ENCODE measurements around the gene KLHL21.

The KLHL21 gene

DNA sequence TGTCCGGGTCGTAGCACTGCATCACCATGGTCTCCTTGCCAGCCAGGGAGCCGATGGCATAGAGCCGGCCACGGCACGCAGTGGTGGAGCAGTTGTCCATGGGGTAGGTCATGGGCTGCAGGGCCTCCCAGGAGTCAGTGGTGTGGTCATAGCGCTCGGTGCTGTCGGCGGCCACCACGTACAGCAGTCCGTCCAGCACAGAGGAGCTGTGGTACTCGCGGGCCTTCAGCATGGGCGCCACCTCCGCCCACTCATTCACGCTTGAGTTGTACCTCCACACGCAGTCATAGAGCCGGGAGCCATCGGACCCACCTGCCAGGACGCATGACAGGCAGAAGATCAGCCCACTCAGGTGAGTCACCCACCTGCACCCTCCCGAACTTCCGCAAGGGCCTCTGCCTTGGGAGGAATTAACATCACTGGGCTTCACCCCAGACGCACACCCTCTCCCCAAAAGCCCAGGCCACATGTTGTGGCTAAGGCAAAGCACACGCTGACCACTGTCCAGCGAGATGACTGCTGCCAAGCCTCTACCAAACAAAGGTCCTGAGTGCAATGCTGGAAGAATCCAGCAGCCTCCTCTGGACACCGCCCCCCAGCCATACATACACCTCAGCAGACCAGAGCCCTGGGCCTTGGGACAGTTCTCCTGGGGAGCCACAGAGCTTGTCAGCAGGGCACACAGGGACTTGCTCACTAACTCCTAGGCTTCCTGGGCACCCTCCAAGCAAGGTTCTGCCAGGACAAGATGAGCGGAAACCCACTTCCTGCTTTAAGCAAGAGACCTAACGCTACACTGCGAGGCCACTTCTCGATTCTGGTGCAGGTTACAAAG lies 3.3 kb downstream of the KLHL21 start:
- DNase-seq, result peak; percentile 55 to 62

DNA sequence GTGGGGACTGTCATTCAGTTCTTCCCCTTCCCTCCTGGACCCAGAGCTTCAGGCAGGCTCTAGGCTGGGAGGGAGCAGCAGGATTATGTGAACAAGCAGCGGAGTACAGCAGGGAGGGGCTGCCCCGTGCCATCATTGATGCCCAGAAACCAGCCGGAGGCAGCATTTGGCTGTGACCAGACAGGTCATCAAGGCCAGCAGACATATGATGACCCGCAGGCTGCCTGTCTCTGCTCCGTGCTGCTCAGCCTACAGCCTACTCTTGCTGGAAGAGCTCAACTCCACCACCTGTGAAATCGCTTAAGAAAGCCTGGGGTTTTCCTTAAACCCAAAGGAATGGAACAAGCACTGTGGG lies 4.9 kb downstream of the KLHL21 start:
- DNase-seq, result no peak

DNA sequence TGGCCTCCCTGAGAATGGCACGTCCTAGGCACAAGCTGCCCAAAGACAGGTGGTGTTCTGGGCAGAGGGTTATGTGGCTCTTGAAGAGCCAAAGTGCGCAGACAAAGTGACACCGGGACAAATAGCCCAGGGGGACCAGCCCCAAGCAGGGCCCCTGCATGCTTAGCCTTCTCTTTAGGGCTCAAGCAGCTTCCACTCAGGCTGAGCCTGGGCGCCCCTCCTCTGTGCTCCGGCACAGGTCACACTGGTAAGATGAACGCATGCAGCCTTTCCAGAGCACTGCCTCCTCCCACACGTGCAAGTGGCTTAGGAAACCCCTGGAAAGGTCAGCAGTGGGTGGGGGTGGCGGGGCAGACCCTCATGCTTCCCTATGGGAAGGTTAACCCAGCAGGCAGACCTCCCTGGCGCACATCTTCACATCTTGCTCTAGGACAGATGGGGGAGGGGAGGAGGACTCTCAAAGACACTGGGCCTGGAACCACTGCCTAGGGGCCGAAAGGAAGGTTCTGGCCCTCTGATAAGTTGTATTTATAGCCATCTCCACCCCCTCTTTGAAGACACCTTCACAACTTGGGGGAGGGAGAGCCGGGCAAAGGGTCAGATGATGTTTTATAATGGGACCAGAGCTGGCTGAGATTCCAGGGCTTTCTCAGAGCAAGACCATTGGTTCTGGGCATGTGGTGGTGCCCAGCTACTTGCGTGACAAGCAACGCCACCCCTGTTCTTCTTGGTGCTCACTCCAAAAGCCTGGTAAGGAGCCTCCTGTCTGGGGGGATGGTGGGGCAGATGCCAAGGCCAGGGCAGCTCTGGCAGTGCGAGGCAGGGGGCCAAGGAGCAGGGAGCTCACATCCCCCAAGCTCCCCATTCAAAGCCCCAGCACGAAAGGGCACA lies 5.5 kb downstream of the KLHL21 start:
- no peak for DNase-seq

DNA sequence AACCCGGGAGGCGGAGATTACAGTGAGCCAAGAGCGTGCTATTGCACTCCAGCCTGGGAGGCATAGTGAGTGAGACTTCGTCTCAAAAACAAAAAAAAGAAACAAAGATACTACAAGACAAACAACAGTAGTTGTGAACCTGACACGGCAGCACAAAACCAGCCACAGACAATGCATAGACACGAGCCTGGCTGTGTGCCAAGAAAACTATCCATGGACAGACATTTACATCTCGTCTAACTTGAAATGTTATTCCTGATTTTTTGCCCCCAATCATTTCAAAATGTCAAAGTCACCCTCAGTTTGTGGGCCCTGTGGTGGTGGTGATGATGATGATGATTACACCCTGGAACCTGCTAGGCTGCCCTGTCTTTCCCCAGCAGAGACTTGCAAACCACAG lies 6.3 kb downstream of the KLHL21 start:
- no peak for DNase-seq

DNA sequence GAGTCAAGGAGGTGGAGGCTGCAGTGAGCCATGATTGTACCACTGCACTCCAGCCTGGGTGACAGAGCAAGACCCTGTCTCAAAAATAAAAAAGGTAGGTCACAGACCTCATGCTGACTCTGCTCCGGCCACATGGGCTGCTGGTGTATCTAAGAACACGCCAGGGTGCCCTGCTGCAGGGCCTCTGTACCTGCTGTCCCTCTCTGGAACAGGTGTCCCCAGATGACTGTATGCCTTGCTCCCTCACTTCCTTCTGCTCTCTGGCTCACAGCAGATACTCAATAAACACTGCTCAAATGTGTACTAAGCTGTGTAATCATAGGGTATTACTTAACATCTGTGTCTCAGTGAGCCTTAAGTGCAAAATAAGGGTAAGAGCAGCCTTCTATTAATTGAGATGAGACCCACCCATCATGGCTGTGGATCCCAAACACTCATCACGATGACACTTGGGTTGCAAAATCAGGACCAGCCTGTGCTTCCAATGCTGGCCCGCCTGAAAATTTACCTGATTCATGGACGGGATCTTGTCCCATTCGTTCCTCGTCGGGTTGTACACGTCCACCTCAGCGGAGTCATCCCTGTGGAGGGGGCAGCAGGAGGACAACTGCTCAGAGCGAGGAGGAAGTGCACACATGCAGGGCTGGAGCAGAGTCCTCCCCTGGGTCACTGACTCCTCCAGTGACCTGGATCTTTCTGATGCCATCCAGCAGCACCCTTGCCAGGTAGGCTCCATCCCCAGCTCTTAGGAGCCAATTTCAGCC lies 7.5 kb downstream of the KLHL21 start:
- DNase-seq, result no peak

DNA sequence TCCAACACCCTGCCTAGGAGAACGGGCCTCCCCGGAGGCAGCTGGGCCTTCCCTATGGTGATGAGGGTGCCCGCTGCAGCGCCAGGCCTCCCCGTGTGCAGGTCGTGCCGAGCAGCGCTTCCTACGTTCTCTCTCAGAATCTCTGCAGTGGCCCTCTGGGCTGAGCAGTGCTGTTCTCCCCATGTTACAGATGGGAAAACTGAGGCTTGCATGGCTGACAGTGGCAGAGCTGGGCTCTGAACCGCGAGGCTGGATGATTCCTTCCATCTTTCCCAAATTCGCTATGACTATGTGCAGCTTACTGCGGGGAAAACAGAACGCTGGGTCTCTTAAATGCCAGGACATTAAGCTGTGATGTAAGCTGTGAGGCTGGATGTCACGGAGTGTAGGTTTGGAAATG lies 8.9 kb downstream of the KLHL21 start:
- no peak for DNase-seq

DNA sequence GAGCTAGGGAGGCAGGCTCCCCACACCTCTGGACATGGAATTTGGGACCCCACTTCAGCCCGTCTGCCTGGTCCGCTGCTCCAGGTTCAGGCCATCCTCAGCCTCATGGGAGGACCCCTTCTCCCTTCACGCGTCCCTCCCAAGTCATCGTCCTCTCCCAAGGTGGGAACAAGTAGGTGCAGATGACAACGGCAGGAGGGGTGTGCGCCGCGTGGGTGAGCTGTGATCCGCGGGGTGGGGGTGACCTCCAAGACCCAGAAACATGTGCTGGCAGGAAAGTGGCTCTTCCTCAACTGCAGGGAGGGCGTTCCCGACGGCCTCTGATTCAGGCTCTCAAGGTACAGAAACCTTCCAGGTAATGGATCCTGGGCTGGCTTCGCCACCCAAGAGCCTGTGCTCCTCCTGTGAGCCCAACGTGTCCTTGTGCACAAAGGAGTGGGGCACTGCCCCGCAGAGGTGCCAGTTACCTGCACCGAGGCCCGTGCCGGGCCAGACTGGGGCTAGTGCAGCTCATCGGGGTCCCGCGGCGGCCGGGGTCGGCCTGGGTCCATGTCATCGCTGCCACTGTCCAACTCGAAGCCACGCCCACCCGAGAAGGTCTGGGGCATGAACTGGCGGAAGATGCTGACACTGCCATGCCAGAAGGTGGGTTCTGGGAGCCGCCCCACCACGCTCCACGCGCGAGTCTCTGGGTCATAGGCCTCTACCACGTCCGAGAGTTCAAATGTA lies 9.6 kb downstream of the KLHL21 start:
- DNase-seq, result no peak

DNA sequence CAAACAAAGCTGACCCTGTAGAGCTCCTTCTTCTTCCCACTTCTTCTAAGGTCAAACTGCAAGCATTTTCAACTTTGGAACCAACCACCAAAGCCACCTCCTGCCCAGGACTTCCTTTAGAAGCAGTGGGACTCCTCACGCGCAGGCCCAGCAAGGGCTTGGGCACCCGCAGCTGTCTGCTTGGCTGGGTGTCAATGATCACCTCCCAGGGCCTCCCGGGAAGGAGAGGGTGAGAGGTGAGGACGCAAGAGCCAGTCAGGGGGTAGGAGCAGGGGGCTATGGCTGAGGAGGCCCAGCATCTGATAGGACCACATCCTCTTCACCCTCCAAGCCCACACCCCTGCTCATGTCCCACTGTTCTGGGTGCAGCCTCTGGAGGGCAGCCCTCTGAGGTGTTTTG lies 10.2 kb downstream of the KLHL21 start:
- no peak for DNase-seq

DNA sequence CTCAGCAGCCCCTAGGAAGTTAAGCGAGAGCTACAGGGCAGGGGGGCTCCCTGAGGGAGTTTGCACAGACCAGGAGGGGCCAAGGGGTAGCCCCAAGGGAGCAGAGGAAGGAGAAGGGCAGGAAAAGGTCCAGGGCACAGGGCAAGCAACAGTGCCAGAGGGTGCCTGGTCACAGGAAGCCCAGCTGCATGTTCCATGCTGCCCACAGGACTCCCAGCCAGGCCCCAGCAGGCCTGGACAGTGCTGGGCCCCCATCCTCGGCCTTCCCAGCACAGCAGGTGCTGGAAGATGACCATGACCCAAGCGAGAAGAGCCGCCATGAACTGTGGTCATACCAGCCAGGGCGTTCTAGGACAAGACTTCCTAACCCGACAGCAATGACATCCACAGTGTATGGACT lies 11.0 kb downstream of the KLHL21 start:
- DNase-seq, result no peak

DNA sequence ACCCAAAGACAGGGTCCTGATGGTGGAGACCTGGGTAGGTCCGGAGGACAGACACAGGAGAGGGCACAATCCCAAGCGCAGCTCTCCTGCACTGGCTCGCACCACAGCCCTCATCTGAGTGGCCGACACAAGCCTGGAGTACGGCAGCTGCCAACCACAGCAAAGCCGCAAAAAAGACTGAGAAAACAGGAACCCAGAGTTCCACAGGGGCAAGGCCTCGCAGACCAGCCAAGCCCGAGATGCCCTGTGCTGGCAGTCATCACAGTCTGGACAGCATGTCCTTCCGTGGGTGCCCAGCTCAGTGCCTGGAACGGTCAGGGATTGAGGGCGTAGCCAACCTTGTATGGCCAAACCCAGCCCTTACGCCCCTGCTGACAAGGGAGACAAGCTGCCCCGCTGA lies 11.4 kb downstream of the KLHL21 start:
- no peak for DNase-seq

DNA sequence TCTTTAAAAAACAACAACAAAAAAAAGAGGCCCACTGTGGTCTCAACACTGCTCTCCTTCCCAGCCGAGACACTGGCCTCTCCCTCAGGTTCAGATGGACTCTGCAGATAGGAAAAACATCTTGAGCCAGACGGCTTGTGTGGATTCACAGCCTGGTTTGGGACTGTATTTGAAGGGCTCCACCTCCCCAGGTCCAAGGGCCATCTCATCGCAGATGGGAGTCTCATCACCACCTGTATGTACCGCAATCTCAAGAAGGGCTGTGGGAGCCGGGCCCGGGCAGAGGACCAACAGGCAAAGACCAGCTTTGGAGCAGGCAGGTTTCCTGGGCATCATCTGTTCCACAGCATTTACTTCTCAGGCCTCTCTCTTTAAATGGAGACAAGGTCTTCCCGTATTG lies 12.6 kb downstream of the KLHL21 start:
- DNase-seq, result no peak

DNA sequence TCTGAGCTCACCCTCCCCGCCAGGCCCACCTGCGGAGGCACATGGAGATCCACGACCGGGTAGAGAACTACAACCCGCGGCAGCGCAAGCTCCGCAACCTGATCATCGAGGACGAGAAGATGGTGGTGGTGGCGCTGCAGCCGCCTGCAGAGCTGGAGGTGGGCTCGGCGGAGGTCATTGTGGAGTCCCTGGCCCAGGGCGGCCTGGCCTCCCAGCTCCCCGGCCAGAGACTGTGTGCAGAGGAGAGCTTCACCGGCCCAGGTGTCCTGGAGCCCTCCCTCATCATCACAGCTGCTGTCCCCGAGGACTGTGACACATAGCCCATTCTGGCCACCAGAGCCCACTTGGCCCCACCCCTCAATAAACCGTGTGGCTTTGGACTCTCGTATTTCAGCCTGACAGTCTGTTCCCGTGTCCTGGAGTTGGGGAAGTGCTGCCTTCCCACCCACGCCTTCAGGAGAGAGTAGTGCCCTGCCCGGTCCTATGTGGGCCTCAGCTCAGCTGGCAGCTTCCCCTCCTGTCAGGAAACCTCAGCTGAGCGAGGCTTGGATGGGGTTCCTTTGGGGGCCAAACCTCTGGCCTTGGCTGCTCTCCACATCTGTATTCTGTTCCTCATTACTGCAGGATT lies 13.7 kb downstream of the KLHL21 start:
- DNase-seq, result no peak

DNA sequence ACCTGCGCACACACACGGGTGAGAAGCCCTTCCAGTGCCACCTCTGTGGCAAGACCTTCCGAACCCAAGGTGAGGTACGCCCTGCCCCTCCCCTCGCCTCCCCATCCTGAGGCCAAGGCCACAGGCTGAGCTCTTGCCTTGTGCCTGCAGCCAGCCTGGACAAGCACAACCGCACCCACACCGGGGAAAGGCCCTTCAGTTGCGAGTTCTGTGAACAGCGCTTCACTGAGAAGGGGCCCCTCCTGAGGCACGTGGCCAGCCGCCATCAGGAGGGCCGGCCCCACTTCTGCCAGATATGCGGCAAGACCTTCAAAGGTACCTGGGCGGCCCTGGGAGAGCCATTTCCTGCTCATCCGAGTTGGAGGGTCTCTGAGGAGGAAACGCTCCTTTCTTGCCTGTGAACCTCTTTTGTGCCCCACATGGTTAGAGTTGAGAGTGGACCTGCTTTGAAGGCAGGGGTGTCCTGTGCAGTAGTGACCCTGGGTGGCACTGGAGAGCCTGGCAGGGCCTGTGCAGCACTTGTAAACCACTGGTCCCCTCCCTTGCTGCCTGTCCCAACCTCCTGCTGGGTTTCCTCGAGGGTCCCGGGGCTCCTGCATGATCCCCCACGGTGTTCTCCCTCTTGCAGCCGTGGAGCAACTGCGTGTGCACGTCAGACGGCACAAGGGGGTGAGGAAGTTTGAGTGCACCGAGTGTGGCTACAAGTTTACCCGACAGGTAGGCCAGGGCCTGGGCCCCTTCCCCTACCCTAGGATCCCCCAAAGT lies 14.4 kb downstream of the KLHL21 start:
- no peak for DNase-seq

DNA sequence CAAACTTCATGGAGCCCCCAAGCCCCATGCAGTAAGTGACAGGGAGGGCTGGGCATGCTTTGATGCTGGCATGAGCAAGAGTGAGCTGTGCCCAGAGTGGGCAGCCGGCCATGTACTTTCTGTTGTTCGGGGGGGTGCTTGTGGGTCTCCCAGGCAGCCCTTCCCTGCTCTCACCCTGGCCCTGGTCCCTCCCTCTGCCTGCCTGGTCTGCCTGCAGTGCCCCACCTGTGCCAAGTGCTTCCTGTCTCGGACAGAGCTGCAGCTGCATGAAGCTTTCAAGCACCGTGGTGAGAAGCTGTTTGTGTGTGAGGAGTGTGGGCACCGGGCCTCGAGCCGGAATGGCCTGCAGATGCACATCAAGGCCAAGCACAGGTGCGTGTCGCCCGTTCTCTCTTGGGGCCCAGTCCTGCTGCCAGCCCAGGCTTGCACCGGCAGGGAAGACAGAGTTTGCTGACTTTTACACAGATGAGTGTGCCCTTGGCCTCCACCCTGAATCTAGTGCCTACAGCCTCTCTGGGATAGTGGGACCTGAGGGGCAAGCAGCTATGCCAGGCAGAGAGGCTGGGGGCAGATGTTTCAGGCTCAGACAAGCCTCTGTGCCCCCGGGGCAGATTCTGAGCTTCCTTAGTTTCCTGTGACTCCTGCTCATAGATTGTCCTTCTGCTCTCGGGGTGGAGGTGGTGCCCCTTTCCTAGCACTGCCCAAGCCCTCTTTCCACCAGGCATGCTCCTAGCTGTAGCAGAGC lies 15.2 kb downstream of the KLHL21 start:
- DNase-seq, result no peak

DNA sequence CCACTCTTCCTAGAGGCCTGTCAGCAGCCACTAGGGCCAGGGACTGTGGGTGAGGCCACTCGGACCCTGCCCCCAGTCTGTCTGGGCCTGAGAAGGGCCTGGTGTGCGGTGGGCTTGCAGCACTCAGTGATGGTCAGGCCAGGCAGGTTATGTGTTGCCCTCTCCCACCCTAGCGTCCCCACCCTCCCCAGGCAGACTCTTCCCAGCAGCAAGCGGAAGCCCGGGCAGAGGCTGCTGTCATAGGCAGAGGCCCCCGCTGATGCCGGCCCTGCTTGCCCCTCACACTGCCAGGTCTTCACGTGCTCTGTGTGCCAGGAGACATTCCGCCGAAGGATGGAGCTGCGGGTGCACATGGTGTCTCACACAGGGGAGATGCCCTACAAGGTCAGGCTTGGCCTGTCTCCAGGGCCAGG lies 16.3 kb downstream of the KLHL21 start:
- DNase-seq, result no peak

DNA sequence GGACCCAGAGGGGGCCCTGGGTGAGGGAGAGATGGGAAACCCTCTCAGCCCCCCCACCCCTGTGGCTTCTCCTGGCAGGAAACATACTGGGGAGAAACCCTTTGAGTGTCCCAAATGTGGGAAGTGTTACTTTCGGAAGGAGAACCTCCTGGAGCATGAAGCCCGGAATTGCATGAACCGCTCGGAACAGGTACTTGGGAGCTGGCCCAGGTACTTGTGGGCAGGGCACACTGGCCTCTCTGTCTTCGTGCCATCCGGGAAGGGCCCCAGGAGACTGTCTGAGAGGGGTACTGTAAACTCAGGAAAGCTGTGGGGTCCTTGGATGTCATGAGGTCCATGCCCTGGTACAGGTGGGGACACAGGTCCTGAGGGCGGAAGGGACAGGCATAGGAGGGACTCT lies 16.8 kb downstream of the KLHL21 start:
- no peak for DNase-seq

DNA sequence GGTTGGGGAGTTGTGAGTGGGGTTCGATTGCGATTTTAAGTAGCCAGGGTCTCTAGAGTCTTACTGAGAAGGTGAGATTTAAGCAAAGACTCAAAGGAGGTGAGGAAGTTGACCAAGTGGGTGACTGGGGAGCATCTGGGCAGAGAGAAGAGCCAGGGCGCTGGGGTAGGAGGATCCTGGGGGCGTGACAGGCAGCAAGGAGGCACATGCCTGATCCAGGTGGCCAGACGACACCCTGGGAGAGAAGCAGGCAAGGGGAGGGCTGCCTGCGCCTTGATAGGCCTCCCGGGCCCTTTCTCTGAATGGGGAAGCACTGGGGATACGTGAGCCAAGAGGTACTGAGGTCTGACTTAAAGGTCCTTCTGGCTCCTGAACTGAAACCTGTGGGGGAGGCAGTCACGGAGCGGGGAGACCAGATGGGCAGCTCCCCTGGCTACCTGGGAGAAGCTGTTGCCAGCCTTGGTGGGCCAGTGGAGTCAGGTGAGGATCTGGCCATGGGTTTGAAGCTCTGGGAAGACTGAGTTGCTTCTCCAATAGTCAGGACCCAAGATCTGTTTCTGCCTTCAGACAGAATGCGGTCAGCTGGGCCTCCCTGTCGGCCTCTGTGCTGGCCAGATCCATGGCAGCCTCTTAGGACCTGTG lies 17.5 kb downstream of the KLHL21 start:
- DNase-seq, result no peak

DNA sequence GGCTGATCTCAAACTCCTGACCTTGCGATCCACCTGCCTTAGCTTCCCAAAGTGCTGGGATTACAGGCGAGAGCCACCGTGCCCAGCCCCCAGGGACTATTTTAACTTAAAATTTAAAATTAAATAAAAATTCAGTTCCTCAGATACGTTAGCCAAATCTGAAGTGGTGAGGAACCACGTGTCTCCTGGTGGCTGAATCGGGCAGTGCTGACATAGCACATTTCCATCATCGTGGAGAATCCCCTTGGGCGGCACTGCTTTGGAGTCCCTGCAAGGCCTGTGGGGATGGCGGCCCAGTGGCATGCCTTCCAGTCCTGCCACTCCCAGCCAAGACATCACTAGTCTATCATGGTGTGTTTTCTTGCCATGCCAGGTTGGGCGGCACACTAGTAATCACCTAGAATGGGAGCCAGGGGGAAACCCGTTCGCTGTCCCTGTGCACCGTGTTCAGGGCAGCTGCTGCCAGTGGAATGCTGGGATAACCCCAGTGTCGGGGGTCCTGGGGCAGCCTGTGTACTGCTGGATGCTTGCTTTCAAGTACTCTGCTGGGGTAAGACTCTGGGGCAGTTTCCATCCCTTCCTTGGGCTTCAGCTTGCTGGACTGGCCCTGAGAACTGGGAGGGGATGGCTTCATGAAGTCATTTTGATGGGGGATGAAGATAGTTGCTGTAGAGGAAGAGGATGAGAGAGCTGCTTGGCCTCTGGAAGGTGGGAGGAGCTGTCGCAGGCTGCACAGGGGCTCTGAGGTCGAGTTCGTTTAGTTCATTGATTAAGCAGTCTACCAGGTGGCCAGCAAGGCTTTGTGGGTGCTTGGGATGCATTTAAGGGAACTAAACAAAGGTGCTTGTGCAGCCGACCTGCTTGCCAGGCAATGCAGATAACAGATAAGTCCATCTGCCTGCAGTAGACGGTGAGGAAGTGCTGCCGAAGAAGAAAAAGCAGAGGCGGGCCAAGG lies 18.3 kb downstream of the KLHL21 start:
- no peak for DNase-seq

DNA sequence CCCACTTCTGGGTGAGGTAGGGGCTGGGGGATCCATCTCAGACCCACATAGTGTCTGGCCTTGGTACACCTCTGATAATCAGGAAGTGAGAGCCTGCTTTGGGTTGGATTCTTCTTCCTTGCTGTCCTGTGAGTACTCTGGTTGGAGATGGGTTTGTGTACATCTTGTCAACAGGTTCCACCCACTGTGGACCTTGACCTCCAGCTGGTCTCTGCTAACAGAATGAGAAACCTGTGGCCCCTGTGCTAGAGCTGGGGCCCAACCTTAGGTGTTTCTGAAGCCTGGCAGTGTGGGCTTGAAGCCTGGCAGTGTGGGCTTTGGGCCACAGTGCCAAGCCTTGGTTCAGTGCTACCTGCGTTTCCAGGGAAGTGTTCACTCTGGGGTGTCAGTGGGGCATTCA lies 20.3 kb downstream of the KLHL21 start:
- no peak for DNase-seq

Measured in CD4-positive, alpha-beta T cell treated with Interleukin-1 beta for 1 hour (primary cell).